ENCODE measurements around the gene MDC1.
A peak's percentile ranks its signal among the peaks of the same experiment; 100 is the strongest.

MDC1 gene

DNA sequence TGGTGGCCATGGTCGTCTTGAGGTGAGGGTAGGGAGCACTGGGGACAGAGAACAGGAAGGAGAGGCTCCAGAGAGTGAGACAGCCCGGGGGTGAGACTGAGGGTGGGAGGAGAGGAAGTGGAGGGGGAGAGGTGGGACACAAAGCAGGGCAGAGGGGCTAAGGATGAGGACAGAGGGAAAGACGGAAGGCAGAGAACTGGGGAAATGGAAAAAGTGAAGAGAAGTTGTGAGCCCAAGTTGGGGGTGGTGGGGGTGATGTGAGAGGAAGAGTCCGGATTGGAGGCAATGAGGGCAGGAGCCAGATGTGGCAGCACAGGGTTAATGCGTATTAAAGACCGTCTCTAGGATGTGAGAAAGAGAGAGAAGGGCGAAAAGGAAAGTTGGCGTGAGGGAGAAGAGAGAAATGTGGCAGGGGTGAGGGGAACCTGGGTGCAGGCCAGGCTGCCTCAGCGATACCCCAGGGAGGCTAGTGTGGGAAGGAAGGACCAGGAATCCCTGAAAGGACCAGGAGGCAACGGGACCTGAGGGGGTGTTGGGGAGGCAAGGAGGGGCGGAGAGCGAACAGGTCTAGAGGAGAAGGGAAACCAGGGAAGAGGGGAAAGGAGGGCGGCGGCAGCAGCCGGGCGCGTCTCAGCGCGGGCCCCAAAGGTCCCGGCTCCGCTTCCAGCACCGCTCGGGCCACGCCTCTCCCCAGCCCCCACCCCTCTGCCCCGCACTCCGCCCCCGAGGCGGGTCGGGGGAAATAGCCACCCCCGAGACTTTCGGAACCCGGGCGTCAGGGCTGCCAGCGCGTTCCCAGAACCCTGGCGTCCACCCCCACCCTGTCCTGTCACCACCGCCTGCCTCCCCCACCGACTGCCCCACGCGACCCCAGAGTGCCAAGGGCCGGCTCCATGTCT is 30.8 kb downstream of the MDC1 start, which contains the start of gene PPP1R18:
TSS of gene PPP1R18 (minus strand) at position 637 of the 899 bp plus-strand sequence. CDS start at position 10, 627 bp downstream.
- Histone ChIP-seq H3K27me3 (ENCODE audit: control insufficient read depth, insufficient read depth, low read length) (no peaks in the 10 kb centered on the region), H2AFZ (peak within 1 kb of the TSS; percentile 98), H3K79me2 (no peaks in the 10 kb centered on the region), H3K36me3 (ENCODE audit: control insufficient read depth, insufficient read depth, low read length) (no peaks in the 10 kb centered on the region), H3K9ac (peak within 1 kb of the TSS; percentile 67), H3K9me3 (ENCODE audit: control insufficient read depth, low read length) (no peaks in the 10 kb centered on the region), H3K27ac (peak within 1 kb of the TSS; percentile 93), H3K4me3 (ENCODE audit: low read depth, low read length) (peak within 1 kb of the TSS; percentile 84), H3K4me1 (peaks cover 3% of the 10 kb centered on the region), H3K4me2 (ENCODE audit: low read length) (peak within 1 kb of the TSS; percentile 94)
- TF ChIP-seq, protein P1, sequence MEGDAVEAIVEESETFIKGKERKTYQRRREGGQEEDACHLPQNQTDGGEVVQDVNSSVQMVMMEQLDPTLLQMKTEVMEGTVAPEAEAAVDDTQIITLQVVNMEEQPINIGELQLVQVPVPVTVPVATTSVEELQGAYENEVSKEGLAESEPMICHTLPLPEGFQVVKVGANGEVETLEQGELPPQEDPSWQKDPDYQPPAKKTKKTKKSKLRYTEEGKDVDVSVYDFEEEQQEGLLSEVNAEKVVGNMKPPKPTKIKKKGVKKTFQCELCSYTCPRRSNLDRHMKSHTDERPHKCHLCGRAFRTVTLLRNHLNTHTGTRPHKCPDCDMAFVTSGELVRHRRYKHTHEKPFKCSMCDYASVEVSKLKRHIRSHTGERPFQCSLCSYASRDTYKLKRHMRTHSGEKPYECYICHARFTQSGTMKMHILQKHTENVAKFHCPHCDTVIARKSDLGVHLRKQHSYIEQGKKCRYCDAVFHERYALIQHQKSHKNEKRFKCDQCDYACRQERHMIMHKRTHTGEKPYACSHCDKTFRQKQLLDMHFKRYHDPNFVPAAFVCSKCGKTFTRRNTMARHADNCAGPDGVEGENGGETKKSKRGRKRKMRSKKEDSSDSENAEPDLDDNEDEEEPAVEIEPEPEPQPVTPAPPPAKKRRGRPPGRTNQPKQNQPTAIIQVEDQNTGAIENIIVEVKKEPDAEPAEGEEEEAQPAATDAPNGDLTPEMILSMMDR (IDR thresholded peaks at IDR 0.05), result no peak

DNA sequence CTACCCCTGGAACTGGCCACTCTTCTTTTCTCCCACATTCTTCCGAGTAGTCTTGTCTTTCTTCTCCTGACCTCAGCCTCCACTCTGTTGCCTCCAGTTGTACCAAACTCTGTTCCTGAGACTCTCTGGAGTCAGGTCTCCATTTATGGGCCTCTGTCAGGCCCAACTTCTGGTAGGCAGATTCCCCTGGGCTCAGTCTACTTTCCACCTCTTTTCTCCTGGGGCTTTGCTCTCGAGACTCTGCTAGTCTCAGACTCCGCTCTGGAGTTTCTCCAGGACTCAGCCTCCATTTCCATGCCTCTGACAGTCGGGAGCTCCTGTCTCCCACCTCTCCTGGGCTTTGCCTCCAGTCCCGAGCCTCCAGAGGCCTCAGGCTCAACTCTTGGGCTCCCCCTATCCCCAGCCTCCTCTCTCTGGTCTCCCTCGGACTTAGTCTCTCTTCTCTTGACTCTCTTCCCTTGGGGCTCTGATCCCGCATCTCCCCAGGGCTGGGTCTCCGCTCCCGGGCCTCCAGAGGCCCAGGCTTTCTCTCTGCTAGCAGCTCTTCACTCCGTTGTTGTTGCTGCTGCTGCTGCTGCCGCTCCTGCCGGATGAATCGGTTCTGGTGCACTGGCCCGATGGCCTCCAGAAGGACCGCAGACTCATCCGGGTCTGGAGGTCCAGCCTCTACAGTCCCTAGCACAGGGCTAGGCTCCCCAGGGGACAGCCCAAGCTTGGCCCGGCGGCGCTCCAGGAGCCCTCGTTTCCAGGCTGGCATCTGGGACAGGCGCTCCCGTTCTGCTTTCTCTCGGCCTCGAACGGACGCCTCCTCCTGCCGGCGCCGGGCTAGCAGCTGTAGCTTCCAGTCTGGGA is 31.7 kb downstream of the MDC1 start:
- no peak overlapping the region for H2AFZ ChIP-seq
- no peaks in the 10 kb centered on the region for H3K4me1 ChIP-seq
- H3K27ac ChIP-seq, result peak overlapping the region; percentile 93
- TF ChIP-seq, protein P1 (IDR thresholded peaks at IDR 0.05), result no peak
- no peaks in the 10 kb centered on the region for H3K9me3 ChIP-seq (ENCODE audit: control insufficient read depth, low read length)
- peak overlapping the region; percentile 84 for H3K4me3 ChIP-seq (ENCODE audit: low read depth, low read length)
- no peaks in the 10 kb centered on the region for H3K79me2 ChIP-seq
- peak overlapping the region; percentile 94 for H3K4me2 ChIP-seq (ENCODE audit: low read length)
- H3K36me3 ChIP-seq (ENCODE audit: control insufficient read depth, insufficient read depth, low read length), result no peaks in the 10 kb centered on the region
- H3K9ac ChIP-seq, result no peak overlapping the region
- H3K27me3 ChIP-seq (ENCODE audit: control insufficient read depth, insufficient read depth, low read length), result no peaks in the 10 kb centered on the region

DNA sequence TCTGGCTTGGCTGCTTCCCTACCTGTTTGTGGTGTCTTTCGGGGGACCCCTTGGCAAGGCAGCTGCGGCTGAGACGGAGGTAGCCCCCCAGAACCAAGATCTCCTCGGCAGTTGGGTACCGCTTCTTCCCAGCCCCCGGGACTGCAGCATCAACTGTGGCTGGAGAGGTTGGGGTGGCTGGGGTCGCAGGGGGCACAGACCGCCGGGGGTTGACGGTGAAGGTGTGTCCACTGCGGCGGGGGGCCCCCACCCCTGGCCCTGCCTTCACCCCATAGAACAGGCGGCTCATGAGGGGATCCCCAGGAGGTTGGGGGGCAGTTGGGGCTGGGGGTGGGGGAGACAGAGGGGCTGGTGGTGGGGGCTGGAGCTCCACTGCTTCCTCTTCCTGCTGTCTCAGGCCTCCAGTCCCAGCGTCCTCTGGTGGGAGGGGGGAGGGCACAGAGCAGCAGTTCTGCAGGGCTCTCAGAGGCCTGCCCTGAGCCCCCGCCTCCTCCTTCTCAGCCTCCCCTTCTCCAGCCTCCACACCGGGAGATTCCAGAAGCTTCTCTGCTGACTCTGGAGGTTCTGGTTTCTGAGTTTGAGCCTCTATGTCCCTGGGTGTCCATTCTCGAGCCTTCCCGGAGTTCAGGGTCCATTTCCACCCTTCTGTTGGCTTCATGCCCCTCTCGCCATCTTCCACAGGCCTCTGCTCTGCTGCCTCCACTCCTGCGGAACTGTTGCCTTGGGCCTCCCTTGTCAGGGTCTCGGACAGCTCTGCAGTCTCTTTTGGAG is 32.5 kb downstream of the MDC1 start:
- TF ChIP-seq, protein P1 (IDR thresholded peaks at IDR 0.05), result no peak
- Histone ChIP-seq H3K9ac (no peak overlapping the region), H3K27ac (peak overlapping the region; percentile 93), H3K4me3 (ENCODE audit: low read depth, low read length) (peak overlapping the region; percentile 37), H3K27me3 (ENCODE audit: control insufficient read depth, insufficient read depth, low read length) (no peaks in the 10 kb centered on the region), H3K4me2 (ENCODE audit: low read length) (no peak overlapping the region), H3K4me1 (no peaks in the 10 kb centered on the region), H3K9me3 (ENCODE audit: control insufficient read depth, low read length) (no peaks in the 10 kb centered on the region), H3K36me3 (ENCODE audit: control insufficient read depth, insufficient read depth, low read length) (no peaks in the 10 kb centered on the region), H3K79me2 (no peaks in the 10 kb centered on the region), H2AFZ (no peak overlapping the region)

DNA sequence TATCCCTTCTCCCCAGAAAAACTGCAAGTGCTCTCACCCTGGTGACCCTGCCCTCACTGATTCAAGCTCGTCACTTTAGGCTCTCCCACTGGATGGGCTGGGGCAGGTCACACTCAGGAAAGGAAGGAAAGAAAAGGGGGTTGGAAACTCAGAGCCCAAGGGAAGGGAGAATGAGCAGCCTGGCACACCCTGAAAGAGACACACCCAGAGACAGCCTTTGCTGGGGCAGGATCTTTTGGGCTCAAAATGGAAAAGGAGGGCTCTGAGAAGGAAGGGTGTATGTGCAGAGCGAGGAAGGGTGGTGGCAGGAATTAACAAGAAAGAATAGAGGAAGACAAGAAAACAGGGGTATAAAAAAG is 33.1 kb downstream of the MDC1 start:
- TF ChIP-seq, protein P1 (IDR thresholded peaks at IDR 0.05), result no peak
- Histone ChIP-seq H3K9ac (no peak overlapping the region), H3K9me3 (ENCODE audit: control insufficient read depth, low read length) (no peaks in the 10 kb centered on the region), H3K27ac (no peak overlapping the region), H3K4me3 (ENCODE audit: low read depth, low read length) (peak overlapping the region; percentile 37), H3K4me1 (no peaks in the 10 kb centered on the region), H2AFZ (no peak overlapping the region), H3K4me2 (ENCODE audit: low read length) (peak overlapping the region; percentile 39), H3K36me3 (ENCODE audit: control insufficient read depth, insufficient read depth, low read length) (no peaks in the 10 kb centered on the region), H3K27me3 (ENCODE audit: control insufficient read depth, insufficient read depth, low read length) (no peaks in the 10 kb centered on the region), H3K79me2 (no peaks in the 10 kb centered on the region)
